Activated naive CD4-positive, alpha-beta T cell treated with anti-CD3 and anti-CD28 coated beads for 36 hours (primary cell): ENCODE data around the gene GUCY2C. TPM values are rescaled to one million over a fixed set of nuclear protein-coding genes. Genes with fewer than 3 reads are reported as not detected.

Experiments
- CTCF ChIA-PET: fragments of 350-600 bp; sonication (Branson Sonifier 250); formaldehyde crosslinking; loops from one replicate; lab custom pipeline; 2021; ENCODE audit warnings: antibody characterized with exemption; lab: Charles Lee
- DNase-seq: peaks from one replicate; pipeline ENCODE4 v3.0.0-alpha.2; 2020
- H3K27ac Mint-ChIP-seq: one replicate; pipeline ENCODE4 v1.8.0; 2021; ENCODE audit warnings: mild to moderate bottlenecking, mixed read lengths
- H3K27me3 Mint-ChIP-seq: one replicate; pipeline ENCODE4 v1.8.0; 2021; ENCODE audit warnings: low read depth, mixed read lengths
- H3K36me3 Mint-ChIP-seq: one replicate; pipeline ENCODE4 v1.8.0; 2021; ENCODE audit warnings: low read depth, mixed read lengths
- H3K4me1 Mint-ChIP-seq: one replicate; pipeline ENCODE4 v1.8.0; 2021; ENCODE audit warnings: low read depth, mixed read lengths
- H3K4me3 Mint-ChIP-seq: one replicate; pipeline ENCODE4 v1.8.0; 2021; ENCODE audit warnings: mild to moderate bottlenecking, moderate library complexity, mixed read lengths
- H3K9me3 Mint-ChIP-seq: one replicate; pipeline ENCODE4 v1.8.0; 2021; ENCODE audit warnings: mixed read lengths
- intact Hi-C: fragments of 100-400 bp; cut with micrococcal nuclease; formaldehyde crosslinking; loops from one replicate; pipeline ENCODE4 v1.15.1; 2023
- total RNA-seq, 2 experiments: library from RNA; stranded (reverse); gene quantifications; one replicate each; pipeline ENCODE4 v1.2.3, GENCODE V29; 2021

GUCY2C gene
- total RNA-seq, 2 experiments from 2014 or later, result not detected

- no peak for DNase-seq
- H3K36me3 Mint-ChIP-seq, result no peaks in the 10 kb centered on the region
- H3K9me3 Mint-ChIP-seq, result no peaks in the 10 kb centered on the region
- no peak overlapping the region for H3K27ac Mint-ChIP-seq
- intact Hi-C loops, result no loop called here
- no peak overlapping the region for H3K4me3 Mint-ChIP-seq
- peaks cover 2% of the 10 kb centered on the region for H3K27me3 Mint-ChIP-seq
- H3K4me1 Mint-ChIP-seq, result peaks cover 14% of the 10 kb centered on the region
- CTCF ChIA-PET, result interaction anchor here (1.2 kb wide), 2 partner anchors 14 to 36 kb away, joined by 4 to 5 read pairs; no protein-coding TSS in a partner anchor
These were observed 15.2 kb downstream of the GUCY2C start for GRCh38 chr12:14681190-14681589.

GRCh38 chr12:14678547-14679150, 17.8 kb downstream of the GUCY2C start:
- Mint-ChIP-seq H3K4me3 (no peak overlapping the region), H3K27ac (no peak overlapping the region), H3K9me3 (no peaks in the 10 kb centered on the region), H3K36me3 (no peaks in the 10 kb centered on the region), H3K4me1 (peaks cover 14% of the 10 kb centered on the region), H3K27me3 (peaks cover 7% of the 10 kb centered on the region)
- intact Hi-C loops, result no loop called here
- DNase-seq, result no peak
- CTCF ChIA-PET, result no interaction called here

- Mint-ChIP-seq H3K4me3 (no peak overlapping the region), H3K9me3 (peaks cover 1% of the 10 kb centered on the region), H3K36me3 (no peaks in the 10 kb centered on the region), H3K4me1 (peaks cover 2% of the 10 kb centered on the region), H3K27me3 (peaks cover 2% of the 10 kb centered on the region), H3K27ac (no peak overlapping the region)
- DNase-seq, result no peak
- CTCF ChIA-PET, result interaction anchor here (0.6 to 2.1 kb wide), 2 partner anchors 39 to 327 kb away, joined by 3 to 13 read pairs; no protein-coding TSS in a partner anchor
- intact Hi-C loops, result loop anchor here (10.0 kb wide), 1 partner anchor 804 kb away; no protein-coding TSS in a partner anchor
These were observed 27.8 kb downstream of the GUCY2C start for GRCh38 chr12:14668591-14668990.

GRCh38 chr12:14665354-14666348, 30.7 kb downstream of the GUCY2C start:
- H3K27ac Mint-ChIP-seq, result no peak overlapping the region
- peaks cover under 1% of the 10 kb centered on the region for H3K9me3 Mint-ChIP-seq
- H3K4me3 Mint-ChIP-seq, result no peak overlapping the region
- peaks cover 2% of the 10 kb centered on the region for H3K27me3 Mint-ChIP-seq
- DNase-seq, result no peak
- no peaks in the 10 kb centered on the region for H3K36me3 Mint-ChIP-seq
- intact Hi-C loops, result loop anchor here (10.0 kb wide), 1 partner anchor 801 kb away; no protein-coding TSS in a partner anchor
- peaks cover 2% of the 10 kb centered on the region for H3K4me1 Mint-ChIP-seq
- CTCF ChIA-PET, result interaction anchor here (0.6 to 3.8 kb wide), 6 partner anchors 34 to 482 kb away, joined by 3 to 20 read pairs (median 4); no protein-coding TSS in a partner anchor

GRCh38 chr12:14664434-14665023, 31.9 kb downstream of the GUCY2C start:
- CTCF ChIA-PET, result interaction anchor here (1.0 to 3.8 kb wide), 4 partner anchors 35 to 427 kb away, joined by 3 to 20 read pairs (median 4); no protein-coding TSS in a partner anchor
- H3K9me3 Mint-ChIP-seq, result no peaks in the 10 kb centered on the region
- peaks cover 2% of the 10 kb centered on the region for H3K4me1 Mint-ChIP-seq
- H3K27ac Mint-ChIP-seq, result no peak overlapping the region
- no peak overlapping the region for H3K4me3 Mint-ChIP-seq
- peaks cover 2% of the 10 kb centered on the region for H3K27me3 Mint-ChIP-seq
- peak; percentile 61 for DNase-seq
- intact Hi-C loops, result loop anchor here (1.0 to 10.0 kb wide), 5 partner anchors 34 to 800 kb away; no protein-coding TSS in a partner anchor
- no peaks in the 10 kb centered on the region for H3K36me3 Mint-ChIP-seq

GRCh38 chr12:14663002-14663401, 33.4 kb downstream of the GUCY2C start:
- CTCF ChIA-PET, result interaction anchor here (1.2 to 3.8 kb wide), 5 partner anchors 32 to 477 kb away, joined by 3 to 20 read pairs (median 4); no protein-coding TSS in a partner anchor
- no peak for DNase-seq
- no peaks in the 10 kb centered on the region for H3K36me3 Mint-ChIP-seq
- no peak overlapping the region for H3K4me3 Mint-ChIP-seq
- intact Hi-C loops, result loop anchor here (10.0 kb wide), 1 partner anchor 798 kb away; no protein-coding TSS in a partner anchor
- peaks cover 2% of the 10 kb centered on the region for H3K27me3 Mint-ChIP-seq
- no peaks in the 10 kb centered on the region for H3K9me3 Mint-ChIP-seq
- H3K27ac Mint-ChIP-seq, result no peak overlapping the region
- H3K4me1 Mint-ChIP-seq, result peaks cover 2% of the 10 kb centered on the region

- Mint-ChIP-seq H3K27me3 (peaks cover 2% of the 10 kb centered on the region), H3K36me3 (no peaks in the 10 kb centered on the region), H3K4me3 (no peak overlapping the region), H3K4me1 (peaks cover 5% of the 10 kb centered on the region), H3K9me3 (no peaks in the 10 kb centered on the region), H3K27ac (no peak overlapping the region)
- DNase-seq, result no peak
- CTCF ChIA-PET, result no interaction called here
- intact Hi-C loops, result no loop called here
These were observed 39.6 kb downstream of the GUCY2C start for GRCh38 chr12:14656846-14657245.

- Mint-ChIP-seq H3K9me3 (no peaks in the 10 kb centered on the region), H3K27ac (no peak overlapping the region), H3K4me3 (no peak overlapping the region), H3K36me3 (no peaks in the 10 kb centered on the region), H3K4me1 (peaks cover 5% of the 10 kb centered on the region), H3K27me3 (peaks cover 2% of the 10 kb centered on the region)
- intact Hi-C loops, result no loop called here
- CTCF ChIA-PET, result interaction anchor here (0.7 to 1.0 kb wide), 4 partner anchors 14 to 26 kb away, joined by 3 read pairs; no protein-coding TSS in a partner anchor
- DNase-seq, result no peak
These were observed 41.1 kb downstream of the GUCY2C start for GRCh38 chr12:14655284-14655683.

GRCh38 chr12:14654842-14655241, 41.6 kb downstream of the GUCY2C start:
- CTCF ChIA-PET, result interaction anchor here (1.0 kb wide), 1 partner anchor 21 kb away, joined by 3 read pairs; no protein-coding TSS in a partner anchor
- Mint-ChIP-seq H3K4me1 (peaks cover 5% of the 10 kb centered on the region), H3K9me3 (no peaks in the 10 kb centered on the region), H3K4me3 (no peak overlapping the region), H3K27ac (no peak overlapping the region), H3K36me3 (no peaks in the 10 kb centered on the region), H3K27me3 (peaks cover 2% of the 10 kb centered on the region)
- no peak for DNase-seq
- intact Hi-C loops, result no loop called here

- Mint-ChIP-seq H3K27ac (peak overlapping the region; percentile 37), H3K36me3 (no peaks in the 10 kb centered on the region), H3K4me3 (no peak overlapping the region), H3K9me3 (no peaks in the 10 kb centered on the region), H3K4me1 (peaks cover 5% of the 10 kb centered on the region), H3K27me3 (peaks cover 2% of the 10 kb centered on the region)
- intact Hi-C loops, result no loop called here
- CTCF ChIA-PET, result no interaction called here
- no peak for DNase-seq
These were observed 42.0 kb downstream of the GUCY2C start for GRCh38 chr12:14654416-14654815.

- Mint-ChIP-seq H3K27ac (no peak overlapping the region), H3K36me3 (no peaks in the 10 kb centered on the region), H3K27me3 (no peaks in the 10 kb centered on the region), H3K4me1 (peaks cover 5% of the 10 kb centered on the region), H3K4me3 (no peak overlapping the region), H3K9me3 (no peaks in the 10 kb centered on the region)
- no peak for DNase-seq
- CTCF ChIA-PET, result no interaction called here
- intact Hi-C loops, result no loop called here
These were observed 43.9 kb downstream of the GUCY2C start for GRCh38 chr12:14652483-14652882.

- intact Hi-C loops, result no loop called here
- H3K36me3 Mint-ChIP-seq, result no peaks in the 10 kb centered on the region
- peaks cover 5% of the 10 kb centered on the region for H3K4me1 Mint-ChIP-seq
- H3K27me3 Mint-ChIP-seq, result no peaks in the 10 kb centered on the region
- no peak for DNase-seq
- no peak overlapping the region for H3K27ac Mint-ChIP-seq
- no peaks in the 10 kb centered on the region for H3K9me3 Mint-ChIP-seq
- CTCF ChIA-PET, result no interaction called here
- no peak overlapping the region for H3K4me3 Mint-ChIP-seq
These were observed 45.0 kb downstream of the GUCY2C start for GRCh38 chr12:14651371-14651770.
